HK-2 (cell line): Measurements from ENCODE around the gene ZNF440.
"Not testable (repeated sequence)": the region's sequence is repeated elsewhere in the genome, so short reads cannot be mapped to it uniquely, and the experiment has no call there.

ENCODE experiments used
- DNase-seq: peaks from one replicate; pipeline ENCODE4 v3.0.0-alpha.2; 2018; ENCODE audit not compliant: unreplicated experiment

ZNF440 gene

DNA sequence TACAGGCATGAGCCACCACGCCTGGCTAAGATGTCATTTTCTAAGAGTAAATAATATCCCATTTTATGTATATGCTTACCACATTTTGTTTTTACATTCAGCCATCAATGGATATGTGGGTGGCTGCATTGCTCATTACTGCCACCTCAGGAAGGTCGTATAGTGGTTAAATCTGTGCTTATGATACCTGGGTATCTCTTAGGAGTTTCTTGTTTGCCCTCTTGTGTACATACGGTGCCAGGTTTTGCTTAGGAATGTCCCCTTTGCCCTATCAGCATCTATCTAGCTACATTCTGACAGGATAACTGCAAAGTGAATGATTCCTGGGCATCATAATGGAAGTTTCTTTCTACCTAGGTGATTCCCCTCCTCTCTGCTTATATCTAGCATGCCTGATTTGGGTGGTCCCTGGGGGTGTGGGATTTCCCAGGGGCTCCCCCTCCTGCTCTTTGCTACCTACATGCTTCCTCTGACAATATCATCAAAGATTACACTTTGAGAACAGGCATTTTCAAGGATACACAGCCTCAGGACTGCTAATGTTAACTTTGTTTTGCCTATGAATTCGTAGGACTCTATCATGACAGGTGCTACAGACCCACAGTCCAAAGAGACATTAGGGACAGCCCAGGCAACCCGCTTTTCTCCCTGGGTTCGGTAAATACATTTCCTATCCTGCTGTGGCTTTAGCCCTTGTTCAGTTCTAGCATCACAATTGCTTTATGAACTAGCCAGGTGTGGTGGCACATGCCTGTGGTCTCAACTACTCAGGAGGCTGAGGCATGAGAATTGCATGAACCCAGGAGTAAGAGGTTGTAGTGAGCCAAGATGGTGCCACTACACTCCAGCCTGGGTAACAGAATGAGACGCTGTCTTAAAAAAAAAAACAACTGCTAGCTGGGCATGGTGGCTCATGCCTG lies 15.1 kb downstream of the ZNF440 start:
- not testable (repeated sequence) for DNase-seq

DNA sequence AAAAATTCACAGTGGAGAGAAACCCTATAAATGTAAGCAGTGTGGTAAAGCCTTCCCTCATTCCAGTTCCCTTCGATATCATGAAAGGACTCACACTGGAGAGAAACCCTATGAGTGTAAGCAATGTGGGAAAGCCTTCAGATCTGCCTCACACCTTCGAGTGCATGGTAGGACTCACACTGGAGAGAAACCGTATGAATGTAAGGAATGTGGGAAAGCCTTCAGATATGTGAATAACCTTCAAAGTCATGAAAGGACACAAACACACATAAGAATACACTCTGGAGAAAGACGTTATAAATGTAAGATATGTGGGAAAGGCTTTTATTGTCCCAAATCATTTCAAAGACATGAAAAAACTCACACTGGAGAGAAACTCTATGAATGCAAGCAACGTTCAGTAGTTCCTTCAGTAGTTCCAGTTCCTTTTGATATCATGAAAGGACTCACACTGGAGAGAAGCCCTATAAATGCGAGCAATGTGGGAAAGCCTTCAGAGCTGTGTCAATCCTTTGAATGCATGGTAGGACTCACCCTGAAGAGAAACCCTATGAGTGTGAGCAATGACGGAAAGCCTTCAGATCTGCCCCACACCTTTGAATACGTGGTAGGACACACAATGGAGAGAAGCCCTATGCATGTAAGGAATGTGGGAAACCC lies 18.3 kb downstream of the ZNF440 start:
- no peak for DNase-seq

DNA sequence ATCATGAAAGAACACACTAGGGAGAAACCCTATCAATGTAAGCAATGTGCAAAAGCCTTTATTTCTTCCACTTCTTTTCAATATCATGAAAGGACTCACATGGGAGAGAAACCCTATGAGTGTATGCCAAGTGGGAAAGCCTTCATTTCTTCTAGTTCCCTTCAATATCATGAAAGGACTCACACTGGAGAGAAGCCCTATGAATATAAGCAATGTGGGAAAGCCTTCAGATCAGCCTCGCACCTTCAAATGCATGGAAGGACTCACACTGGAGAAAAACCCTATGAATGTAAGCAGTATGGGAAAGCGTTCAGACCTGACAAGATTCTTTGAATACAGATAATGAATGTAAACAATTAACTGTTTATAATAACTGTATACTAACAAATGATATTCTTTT lies 19.5 kb downstream of the ZNF440 start:
- no peak for DNase-seq

DNA sequence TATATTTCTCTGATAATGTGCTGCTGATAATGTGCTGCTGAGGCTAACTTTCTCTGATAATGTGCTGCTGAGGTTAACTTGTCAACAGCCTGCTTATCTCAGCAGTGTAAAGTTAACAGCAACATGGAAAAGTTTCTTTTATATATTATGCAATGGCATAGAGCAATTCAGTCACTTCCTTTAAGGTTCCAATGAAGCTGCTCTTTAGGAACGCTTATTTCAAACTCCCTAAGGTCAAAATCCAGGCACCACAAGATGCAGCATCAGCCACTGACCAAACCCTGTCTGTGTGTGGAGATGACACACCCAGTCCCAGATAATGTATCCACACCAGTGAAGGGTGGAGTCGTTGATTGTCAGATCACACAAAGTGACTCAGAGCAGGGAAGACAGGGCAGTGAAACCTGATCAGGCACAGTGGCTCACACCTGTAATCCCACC lies 21.6 kb downstream of the ZNF440 start:
- not testable (repeated sequence) for DNase-seq

DNA sequence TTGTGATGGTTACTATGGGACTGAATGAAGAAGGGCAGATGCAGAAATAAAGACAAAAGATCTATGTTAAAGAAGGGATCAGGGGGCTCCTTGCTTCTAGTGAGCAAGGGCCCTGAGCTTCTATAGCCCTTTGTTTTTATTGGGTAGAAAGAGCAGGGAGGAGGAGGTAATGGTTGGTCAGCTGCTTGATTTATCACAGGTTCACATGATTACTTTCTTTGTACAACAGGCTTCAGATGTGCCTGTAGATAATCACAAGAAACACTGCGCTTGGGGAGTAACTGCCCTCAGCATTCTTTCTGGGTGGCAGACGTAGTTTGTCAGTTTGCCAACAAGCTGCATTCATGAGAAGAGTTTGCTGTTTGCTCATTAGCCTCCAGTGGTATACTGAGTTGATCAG lies 29.6 kb downstream of the ZNF440 start:
- DNase-seq: no peak

DNA sequence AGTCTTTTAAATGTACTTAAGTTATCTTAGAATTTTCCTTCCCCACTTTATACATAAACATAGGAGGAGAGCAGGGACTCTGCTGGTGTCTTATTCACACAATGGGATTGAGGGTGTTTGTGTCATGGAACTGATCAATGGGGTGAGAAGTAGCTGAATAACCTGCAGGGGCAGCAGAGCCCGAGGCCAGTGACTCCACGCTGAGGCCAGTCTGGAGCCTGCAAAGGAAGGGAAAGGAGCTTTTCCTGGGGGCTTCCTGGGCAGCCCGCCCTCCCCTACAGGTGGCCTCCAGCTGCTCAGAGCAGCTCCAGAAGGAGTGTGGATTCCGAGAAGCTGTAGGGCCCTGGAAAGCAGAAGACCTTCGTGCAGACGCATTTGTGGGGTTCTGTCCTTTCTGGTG lies 33.5 kb downstream of the ZNF440 start:
- DNase-seq: not testable (repeated sequence)

DNA sequence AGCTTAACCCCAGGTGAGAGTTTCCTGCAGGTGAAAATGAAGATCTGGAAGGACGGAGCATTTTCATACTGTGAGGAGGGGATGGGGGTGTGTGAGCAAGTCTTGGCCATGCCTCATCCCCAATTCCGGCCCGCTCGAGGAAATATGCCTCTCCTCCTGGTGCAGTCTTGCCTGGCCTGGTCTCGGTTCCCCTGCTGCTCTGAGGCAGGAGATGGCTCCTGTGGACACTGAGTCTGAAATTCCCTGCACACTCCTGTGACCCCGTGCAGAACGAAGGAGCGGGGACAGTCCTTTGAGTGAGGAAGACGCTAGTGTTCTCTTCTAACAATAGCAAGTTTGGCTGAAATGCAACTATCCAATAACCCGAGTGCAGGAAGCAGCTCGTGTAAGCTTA lies 34.1 kb downstream of the ZNF440 start:
- DNase-seq: no peak

DNA sequence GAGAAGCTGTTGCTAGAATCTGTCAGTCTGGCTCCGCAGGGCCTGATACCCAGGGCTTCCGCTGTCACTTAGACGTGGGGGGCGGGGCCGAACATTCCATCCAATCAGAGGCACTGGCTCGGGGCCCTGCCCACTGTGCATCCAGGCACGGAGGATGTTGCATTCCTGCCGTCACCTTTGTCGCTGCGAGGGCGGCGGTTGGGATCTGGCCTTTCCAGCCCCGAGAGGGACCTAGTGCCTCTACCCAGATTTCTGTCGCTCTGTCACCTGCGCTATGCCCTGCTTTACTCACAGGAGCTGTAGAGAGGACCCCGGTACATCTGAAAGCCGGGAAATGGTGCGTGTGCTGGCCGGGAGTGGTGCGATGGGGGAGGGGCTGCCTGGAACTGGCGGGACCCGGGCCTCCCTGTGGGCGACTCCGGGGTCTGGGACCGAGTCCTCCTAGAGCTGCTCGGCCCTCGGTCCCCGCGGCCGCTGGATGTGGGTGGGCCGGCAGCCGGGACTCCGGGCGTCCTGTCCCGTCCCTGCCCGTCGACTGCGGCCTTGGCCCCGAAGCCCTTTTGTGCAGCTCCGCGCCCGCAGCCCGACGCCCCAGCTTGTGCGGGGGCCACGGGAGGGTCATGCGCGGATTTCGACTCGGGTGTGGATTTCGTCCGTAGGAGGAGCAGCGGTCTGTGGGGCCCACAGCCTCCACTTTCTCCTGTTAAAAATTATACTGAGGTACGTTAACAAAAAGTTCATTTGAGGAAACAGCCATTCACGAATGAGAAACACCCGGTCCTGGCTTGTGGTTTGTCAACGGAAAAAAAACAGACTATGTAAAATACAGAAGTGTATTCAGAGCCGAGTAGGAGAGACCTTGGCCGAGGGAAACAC lies 34.8 kb downstream of the ZNF440 start, which contains the start of gene ZNF439:
ZNF439 (plus strand) TSS at position 133 of the 876 bp plus-strand sequence; CDS start at position 275, 142 bp downstream.
- DNase-seq: peak; percentile 88

DNA sequence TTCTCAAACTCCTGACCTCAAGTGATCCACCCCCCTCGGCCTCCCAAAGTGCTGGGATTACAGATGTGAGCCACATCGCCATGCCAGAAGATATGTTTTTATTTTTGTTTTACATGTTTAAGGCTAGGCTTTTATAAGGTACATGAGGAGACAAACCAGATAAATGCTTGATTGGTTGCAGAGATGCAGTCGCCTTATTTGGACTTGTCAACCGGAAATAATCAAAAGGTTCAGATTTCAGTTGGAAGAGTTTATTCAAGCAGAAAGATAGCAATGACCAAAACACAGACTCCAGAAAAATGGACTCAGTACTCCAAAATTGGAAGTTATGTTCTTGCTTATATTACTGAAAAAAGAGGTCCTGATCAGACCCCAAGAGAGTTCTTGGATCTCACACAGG lies 36.2 kb downstream of the ZNF440 start:
- DNase-seq: not testable (repeated sequence)

DNA sequence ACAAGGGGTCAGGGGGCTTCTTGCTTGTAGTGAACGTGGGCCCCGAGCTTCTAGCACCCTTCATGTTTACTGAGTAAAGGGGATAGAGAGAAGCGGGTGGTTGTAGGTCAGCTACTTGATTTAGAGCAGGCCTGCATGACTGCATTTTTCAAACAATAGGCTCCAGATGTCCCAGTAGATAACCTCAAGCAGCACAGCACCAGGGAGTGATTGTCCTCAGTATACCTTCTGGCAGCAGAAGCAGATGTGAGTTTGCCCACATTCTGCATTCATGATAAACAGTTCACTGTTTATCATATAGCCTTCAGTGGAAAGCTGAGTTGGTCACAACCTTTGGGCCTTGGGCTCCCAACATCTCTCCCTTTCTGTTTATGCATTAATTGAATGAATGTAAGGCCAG lies 39.3 kb downstream of the ZNF440 start:
- no peak for DNase-seq

DNA sequence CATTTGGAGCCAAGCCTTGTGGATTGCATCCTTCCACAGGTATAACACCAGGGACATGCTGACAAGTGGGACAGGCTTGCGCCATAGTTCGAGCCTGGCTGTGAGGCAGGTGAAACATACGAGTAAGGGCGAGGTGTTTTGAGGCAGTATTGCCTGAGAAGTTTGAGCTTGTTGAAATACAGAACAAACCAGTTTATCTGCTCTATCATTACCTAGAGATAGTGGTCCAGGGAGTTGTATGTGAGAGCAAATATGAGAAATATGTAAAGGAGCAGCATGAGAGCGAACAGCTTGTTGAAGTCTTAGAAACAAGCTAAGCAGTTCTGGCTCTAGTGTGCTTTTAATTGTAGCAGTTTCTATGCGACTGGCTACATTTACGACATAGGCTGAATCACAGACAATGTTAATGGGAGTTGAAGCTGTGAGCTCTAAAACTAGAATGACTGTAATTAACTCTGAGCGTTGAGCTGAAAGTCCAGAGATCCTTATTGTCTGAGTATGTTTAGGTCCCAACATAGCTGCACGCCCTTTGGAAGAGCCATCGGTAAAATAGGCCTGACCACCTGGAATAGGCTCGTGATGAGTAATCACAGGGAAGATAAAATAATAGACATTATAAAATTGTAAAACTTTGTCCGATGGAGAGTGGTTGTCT lies 42.6 kb downstream of the ZNF440 start:
- DNase-seq: no peak

DNA sequence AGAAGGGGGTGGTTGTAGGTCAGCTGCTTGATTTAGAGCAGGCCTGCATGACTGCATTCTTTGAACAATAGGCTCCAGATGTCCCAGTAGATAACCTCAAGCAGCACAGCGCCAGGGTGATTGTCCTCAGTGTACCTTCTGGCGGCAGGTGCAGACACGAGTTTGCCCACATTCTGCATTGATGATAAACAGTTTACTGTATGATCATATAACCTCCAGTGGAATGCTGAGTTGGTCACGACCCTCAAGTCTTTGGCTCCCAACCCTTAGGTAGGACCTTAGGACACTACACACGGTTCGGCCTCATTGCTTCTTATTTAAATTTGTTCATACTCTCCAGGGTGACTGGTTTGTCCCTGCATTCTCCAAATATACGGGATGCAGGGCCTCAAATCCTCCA lies 46.6 kb downstream of the ZNF440 start:
- DNase-seq: no peak

DNA sequence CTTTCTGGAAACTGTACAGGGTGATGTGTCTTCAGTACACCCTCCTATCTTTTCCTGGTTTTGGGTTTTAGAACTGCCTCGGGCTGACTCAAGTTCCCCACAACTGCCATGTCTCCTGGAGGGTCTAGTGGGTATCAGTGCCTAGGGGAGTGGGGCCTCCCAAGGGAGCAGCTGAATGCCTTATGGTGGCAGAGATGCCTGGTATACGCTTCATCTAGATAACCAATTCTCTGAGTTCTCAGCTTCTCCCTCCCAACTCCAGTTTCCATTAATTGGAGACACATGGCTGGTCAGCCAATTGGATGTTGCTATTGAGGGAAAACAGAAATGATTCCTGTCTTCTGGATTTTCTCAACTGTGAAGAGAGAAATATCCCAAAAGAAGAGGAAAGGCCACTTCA lies 47.2 kb downstream of the ZNF440 start:
- DNase-seq: no peak

DNA sequence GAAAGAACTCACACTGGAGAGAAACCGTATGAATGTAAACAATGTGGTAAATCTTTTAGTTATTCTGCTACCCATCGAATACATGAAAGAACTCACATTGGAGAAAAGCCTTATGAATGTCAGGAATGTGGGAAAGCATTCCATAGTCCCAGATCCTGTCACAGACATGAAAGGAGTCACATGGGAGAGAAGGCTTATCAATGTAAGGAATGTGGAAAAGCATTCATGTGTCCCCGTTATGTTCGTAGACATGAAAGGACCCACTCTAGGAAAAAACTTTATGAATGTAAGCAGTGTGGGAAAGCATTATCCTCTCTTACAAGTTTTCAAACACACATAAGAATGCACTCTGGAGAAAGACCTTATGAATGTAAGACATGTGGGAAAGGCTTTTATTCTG lies 53.7 kb downstream of the ZNF440 start:
- DNase-seq: not testable (repeated sequence)

DNA sequence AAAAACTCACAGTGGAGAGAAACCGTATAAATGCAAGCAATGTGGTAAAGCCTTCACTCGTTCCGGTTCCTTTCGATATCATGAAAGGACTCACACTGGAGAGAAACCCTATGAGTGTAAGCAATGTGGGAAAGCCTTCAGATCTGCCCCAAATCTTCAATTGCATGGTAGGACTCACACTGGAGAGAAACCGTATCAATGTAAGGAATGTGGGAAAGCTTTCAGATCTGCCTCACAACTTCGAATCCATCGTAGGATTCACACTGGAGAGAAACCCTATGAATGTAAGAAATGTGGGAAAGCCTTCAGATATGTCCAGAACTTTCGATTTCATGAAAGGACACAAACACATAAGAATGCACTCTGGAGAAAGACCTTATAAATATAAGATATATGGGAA lies 54.1 kb downstream of the ZNF440 start:
- DNase-seq: no peak

DNA sequence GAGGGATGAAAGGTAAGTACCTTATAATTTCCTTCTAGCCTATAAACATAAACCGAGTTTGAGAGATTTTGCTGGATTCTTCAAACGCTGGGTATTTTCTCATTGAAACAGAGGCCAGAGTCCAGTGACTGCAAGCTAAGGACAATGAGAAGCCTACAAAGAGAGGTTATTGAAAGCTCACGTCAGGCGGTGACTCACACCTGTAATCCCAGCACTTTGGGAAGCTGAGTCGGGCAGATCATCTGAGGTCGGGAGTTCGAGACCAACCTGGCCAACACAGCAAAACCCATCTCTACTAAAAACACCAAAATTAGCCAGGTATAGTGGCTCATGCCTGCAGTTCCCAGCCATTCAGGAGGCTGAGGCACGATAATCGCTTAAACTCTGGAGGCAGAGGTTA lies 58.6 kb downstream of the ZNF440 start:
- no peak for DNase-seq

DNA sequence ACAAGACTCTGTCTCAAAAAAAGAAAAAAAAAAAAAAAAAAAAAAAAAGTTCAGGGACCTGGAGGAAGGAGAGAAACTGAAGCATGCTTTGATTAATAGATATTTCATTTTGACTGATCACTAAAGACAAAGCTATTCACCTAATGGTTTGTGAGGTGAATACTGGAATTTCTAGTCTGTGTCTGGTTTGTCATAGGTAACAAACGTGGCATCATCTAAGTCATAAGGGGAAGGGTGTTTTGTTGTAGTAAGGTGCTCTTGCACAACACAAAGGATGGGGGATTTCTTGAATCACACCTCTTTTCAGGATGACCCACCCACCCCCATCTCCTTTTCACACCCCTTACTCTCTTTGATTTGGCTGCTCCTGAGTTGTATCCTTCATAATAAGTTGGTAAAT lies 59.7 kb downstream of the ZNF440 start:
- no peak for DNase-seq

DNA sequence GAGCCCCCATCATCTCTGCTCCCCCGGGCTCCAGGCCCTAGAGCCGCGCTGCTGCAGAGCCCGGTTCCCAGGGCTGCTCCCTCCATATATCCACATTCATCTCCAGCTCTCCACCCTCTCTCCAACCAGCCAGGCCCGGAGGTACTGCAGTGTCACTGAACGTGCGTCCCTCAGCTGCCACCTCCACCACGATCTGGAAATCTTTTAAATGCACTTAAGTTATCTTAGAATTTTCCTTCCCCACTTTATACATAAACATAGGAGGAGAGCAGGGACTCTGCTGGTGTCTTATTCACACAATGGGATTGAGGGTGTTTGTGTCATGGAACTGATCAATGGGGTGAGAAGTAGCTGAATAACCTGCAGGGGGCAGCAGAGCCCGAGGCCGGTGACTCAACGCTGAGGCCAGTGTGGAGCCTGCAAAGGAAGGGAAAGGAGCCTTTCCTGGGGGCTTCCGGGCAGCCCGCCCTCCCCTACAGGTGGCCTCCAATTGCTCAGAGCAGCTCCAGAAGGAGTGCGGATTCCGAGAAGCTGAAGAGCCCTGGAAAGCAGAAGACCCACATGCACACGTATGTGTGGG lies 65.7 kb downstream of the ZNF440 start:
- not testable (repeated sequence) for DNase-seq

DNA sequence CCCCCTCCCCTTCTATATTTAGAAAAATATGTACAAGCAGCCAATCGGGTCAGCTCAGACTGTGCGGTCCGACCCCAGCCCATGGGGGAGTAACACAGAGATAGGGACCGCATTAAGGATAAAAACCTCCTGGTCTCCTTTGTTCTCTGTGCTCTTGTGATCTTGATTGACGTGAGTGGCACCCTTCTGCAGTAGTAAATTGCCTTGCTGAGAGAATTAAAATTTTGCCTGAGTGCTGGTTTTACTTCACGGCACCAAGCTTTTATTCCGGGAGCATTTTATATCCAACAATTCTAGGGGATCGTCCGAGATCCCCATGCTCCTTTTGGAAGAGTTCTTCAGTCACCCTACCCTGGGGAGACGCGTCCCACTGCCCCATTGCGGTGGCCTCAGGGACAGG lies 66.5 kb downstream of the ZNF440 start:
- DNase-seq: no peak

DNA sequence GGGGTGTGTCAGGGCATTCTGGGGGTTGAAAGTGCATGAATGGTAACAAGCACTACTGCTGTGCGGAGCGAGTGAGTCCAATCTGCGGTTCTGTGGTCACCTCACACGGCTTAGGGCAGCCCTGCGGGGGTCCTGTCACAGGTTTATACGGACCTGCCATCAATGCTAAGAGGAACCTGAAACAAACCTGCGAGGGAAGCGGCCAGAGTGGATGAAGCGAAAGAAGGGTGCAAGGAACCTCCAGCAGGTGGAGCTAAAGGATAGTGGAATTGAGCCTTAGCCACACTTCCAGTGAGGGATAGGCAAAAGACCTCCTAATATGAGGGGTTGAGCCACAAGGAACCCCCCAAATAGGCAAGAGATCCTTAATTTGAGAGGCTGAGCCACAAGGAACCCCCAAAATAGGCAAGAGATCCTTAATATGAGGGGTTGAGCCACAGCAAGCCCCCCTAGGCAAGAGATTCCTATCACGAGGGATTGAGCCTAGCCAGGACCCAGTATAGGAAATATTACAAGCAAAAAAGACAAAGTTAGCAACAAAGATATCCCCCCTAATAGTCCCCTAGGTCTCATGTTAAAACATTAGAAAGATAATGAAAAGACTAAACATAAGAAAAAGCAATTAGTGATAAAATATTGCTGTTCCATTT lies 67.2 kb downstream of the ZNF440 start:
- peak; percentile 26 for DNase-seq

DNA sequence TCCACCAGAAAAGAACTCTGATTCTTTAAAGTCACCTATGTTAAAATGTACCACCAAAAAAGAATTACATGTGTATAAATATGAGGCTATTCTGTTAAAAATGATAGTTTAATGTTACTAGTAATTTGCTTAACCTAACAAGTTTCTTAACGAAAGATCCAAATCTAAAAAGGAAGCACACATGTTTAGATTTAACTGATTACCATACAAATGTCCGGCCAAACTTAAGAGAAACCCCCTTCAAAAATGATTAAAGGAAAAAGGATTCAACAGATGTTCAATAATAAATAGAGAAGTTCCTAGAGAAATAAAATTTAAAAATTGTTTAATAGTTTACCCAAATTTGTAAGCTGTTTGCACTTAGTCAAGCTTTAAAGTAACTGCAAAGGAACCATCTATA lies 68.5 kb downstream of the ZNF440 start:
- DNase-seq: no peak
